ENCODE measurements around the gene LMO3. TPM values are rescaled to one million over a fixed set of nuclear protein-coding genes. Genes with fewer than 3 reads are reported as not detected.
"Not testable (repeated sequence)": the region's sequence is repeated elsewhere in the genome, so short reads cannot be mapped to it uniquely, and the experiment has no call there.

Gene LMO3
- total RNA-seq, 4 donors from 2014 or later, result 132 to 282 (median 197) TPM

- no peak for DNase-seq
- intact Hi-C loops (cut with DNase I), result no loop called here
- no peak for TF ChIP-seq CTCF (IDR thresholded peaks at IDR 0.05)
- no peak for TF ChIP-seq POLR2A (IDR thresholded peaks at IDR 0.05)
- H3K4me3 ChIP-seq (replicated peaks in 1 of 3), result no peak overlapping the region
- no peak overlapping the region for H3K27ac ChIP-seq
- peaks cover 11 to 17% of the 10 kb centered on the region in 2 donors for H3K4me1 ChIP-seq
- no peaks in the 10 kb centered on the region for H3K9me3 ChIP-seq
- no peaks in the 10 kb centered on the region for H3K27me3 ChIP-seq
- H3K36me3 ChIP-seq, result no peaks in the 10 kb centered on the region
Measured at GRCh38 chr12:16552301-16552700, 53.7 kb downstream of the LMO3 start.

GRCh38 chr12:16545836-16546235 is 60.1 kb downstream of the LMO3 start:
- TF ChIP-seq POLR2A (IDR thresholded peaks at IDR 0.05) (no peak), CTCF (IDR thresholded peaks at IDR 0.05) (no peak)
- no peak overlapping the region for H3K27ac ChIP-seq
- H3K4me3 ChIP-seq (replicated peaks in 1 of 3), result no peak overlapping the region
- H3K4me1 ChIP-seq, result peaks cover 10 to 11% of the 10 kb centered on the region in 2 donors
- H3K36me3 ChIP-seq, result no peaks in the 10 kb centered on the region
- no peak for DNase-seq
- H3K27me3 ChIP-seq, result no peaks in the 10 kb centered on the region
- intact Hi-C loops (cut with DNase I), result no loop called here
- no peaks in the 10 kb centered on the region for H3K9me3 ChIP-seq
- WGBS, 2 donors, result 87 to 89% methylated on average over 3 of the region's 3 CpGs

- Histone ChIP-seq H3K4me1 (no peaks in the 10 kb centered on the region), H3K36me3 (no peaks in the 10 kb centered on the region), H3K27ac (no peak overlapping the region), H3K27me3 (no peaks in the 10 kb centered on the region), H3K4me3 (replicated peaks in 1 of 3) (no peak overlapping the region), H3K9me3 (no peaks in the 10 kb centered on the region)
- WGBS, 2 donors, result 88 to 93% methylated on average over 2 of the region's 2 CpGs
- no peak for TF ChIP-seq CTCF (IDR thresholded peaks at IDR 0.05)
- TF ChIP-seq POLR2A (IDR thresholded peaks at IDR 0.05), result no peak
- DNase-seq, result no peak
- intact Hi-C loops (cut with DNase I), result no loop called here
Measured at GRCh38 chr12:16542586-16542985, 63.4 kb downstream of the LMO3 start.

GRCh38 chr12:16537652-16538051 is 68.3 kb downstream of the LMO3 start:
- H3K4me3 ChIP-seq (replicated peaks in 1 of 3); H3K27me3 ChIP-seq; H3K27ac ChIP-seq; H3K4me1 ChIP-seq; H3K9me3 ChIP-seq; DNase-seq; H3K36me3 ChIP-seq; intact Hi-C loops (cut with DNase I): not testable (repeated sequence)
- WGBS, 2 donors, result 75 to 90% methylated on average over 1 of the region's 1 CpG

- no peak overlapping the region for H3K4me3 ChIP-seq (replicated peaks in 1 of 3)
- no peaks in the 10 kb centered on the region for H3K9me3 ChIP-seq
- no peaks in the 10 kb centered on the region for H3K4me1 ChIP-seq
- H3K27me3 ChIP-seq, result no peaks in the 10 kb centered on the region
- intact Hi-C loops (cut with DNase I), result no loop called here
- no peaks in the 10 kb centered on the region for H3K36me3 ChIP-seq
- peak; percentile 13 to 26 for DNase-seq
- WGBS, 2 donors, result 30 to 40% methylated on average over 3 of the region's 3 CpGs
- no peak for TF ChIP-seq CTCF (IDR thresholded peaks at IDR 0.05)
- TF ChIP-seq POLR2A (IDR thresholded peaks at IDR 0.05), result no peak
- H3K27ac ChIP-seq, result no peak overlapping the region
Measured at GRCh38 chr12:16531621-16532020, 74.3 kb downstream of the LMO3 start.

GRCh38 chr12:16530268-16530850 is 75.6 kb downstream of the LMO3 start:
- DNase-seq, result no peak
- no peaks in the 10 kb centered on the region for H3K27me3 ChIP-seq
- no peaks in the 10 kb centered on the region for H3K4me1 ChIP-seq
- H3K36me3 ChIP-seq, result no peaks in the 10 kb centered on the region
- no peaks in the 10 kb centered on the region for H3K9me3 ChIP-seq
- TF ChIP-seq POLR2A (IDR thresholded peaks at IDR 0.05) (no peak), CTCF (IDR thresholded peaks at IDR 0.05) (no peak)
- WGBS, 2 donors, result 73 to 78% methylated on average over 2 of the region's 2 CpGs
- H3K4me3 ChIP-seq (replicated peaks in 1 of 3), result no peak overlapping the region
- intact Hi-C loops (cut with DNase I), result no loop called here
- H3K27ac ChIP-seq, result no peak overlapping the region
